Upper lobe of right lung (tissue), 1 donor: ENCODE results near the gene PACSIN1. TPM values are rescaled to one million over a fixed set of nuclear protein-coding genes. Genes with fewer than 3 reads are reported as not detected.
A peak's percentile ranks its signal among the peaks of the same experiment; 100 is the strongest.

Experiments
- ATAC-seq: fragments of 200-7000 bp; cut with Tn5 transposase; one replicate; pipeline ENCODE4 v1.9.1; 2020; ENCODE audit warnings: mild to moderate bottlenecking, moderate library complexity
- DNase-seq: peaks from one replicate; pipeline ENCODE4 v3.0.0-alpha.2; 2020
- H3K27ac ChIP-seq: fragments of 200-600 bp; one replicate; pipeline ENCODE4 v1.8.0; 2022
- H3K27me3 ChIP-seq: fragments of 200-600 bp; one replicate; pipeline ENCODE4 v1.8.0; 2022; ENCODE audit warnings: mild to moderate bottlenecking
- H3K36me3 ChIP-seq: fragments of 200-600 bp; one replicate; pipeline ENCODE4 v1.8.0; 2022
- H3K4me1 ChIP-seq: fragments of 200-600 bp; one replicate; pipeline ENCODE4 v1.8.0; 2022
- H3K4me3 ChIP-seq: fragments of 200-600 bp; one replicate; pipeline ENCODE4 v1.8.0; 2022; ENCODE audit warnings: mild to moderate bottlenecking
- H3K9me3 ChIP-seq: fragments of 200-600 bp; one replicate; pipeline ENCODE4 v1.8.0; 2022
- CTCF ChIP-seq: fragments of 200-600 bp; IDR thresholded peaks from one replicate; pipeline ENCODE4 v1.8.0; 2022; ENCODE audit warnings: antibody characterized with exemption
- intact Hi-C: fragments of 100-400 bp; cut with DNase I; formaldehyde crosslinking; loops from one replicate; pipeline ENCODE4 v1.11.0; 2022
- total RNA-seq: library from RNA; stranded (reverse); fragmentation: NEBNext Ultra II Directional; extraction: Animal tissue kit (Norgen Biotek cat#: 25700); gene quantifications from one replicate; pipeline ENCODE4 v1.2.1, GENCODE V29; 2021
- donor health status: DM: no; HTN: yes; CAD: no; lungs with severe emphysema.

The PACSIN1 gene
- total RNA-seq, 1 donor from 2014 or later, result not detected

GRCh38 chr6:34573567-34574183, 107.8 kb downstream of the PACSIN1 start:
- ATAC-seq (no peak), DNase-seq (peak; percentile 39)
- Histone ChIP-seq H3K27me3 (peaks cover 16% of the 10 kb centered on the region), H3K4me1 (no peaks in the 10 kb centered on the region), H3K9me3 (no peaks in the 10 kb centered on the region), H3K36me3 (no peaks in the 10 kb centered on the region), H3K4me3 (no peak overlapping the region), H3K27ac (no peak overlapping the region)
- TF ChIP-seq CTCF, result no peak
- intact Hi-C loops, result no loop called here

- no peaks in the 10 kb centered on the region for H3K9me3 ChIP-seq
- H3K4me3 ChIP-seq, result no peak overlapping the region
- H3K36me3 ChIP-seq, result no peaks in the 10 kb centered on the region
- intact Hi-C loops, result no loop called here
- no peak for TF ChIP-seq CTCF
- peak; percentile 48 for DNase-seq
- no peak overlapping the region for H3K27ac ChIP-seq
- H3K4me1 ChIP-seq, result no peaks in the 10 kb centered on the region
- ATAC-seq, result no peak
- peaks cover 9% of the 10 kb centered on the region for H3K27me3 ChIP-seq
Measured at GRCh38 chr6:34574647-34575293, 108.9 kb downstream of the PACSIN1 start.

GRCh38 chr6:34575326-34575725, 109.5 kb downstream of the PACSIN1 start:
- DNase-seq (peak; percentile 46), ATAC-seq (no peak)
- Histone ChIP-seq H3K4me1 (no peaks in the 10 kb centered on the region), H3K9me3 (no peaks in the 10 kb centered on the region), H3K4me3 (no peak overlapping the region), H3K27me3 (peaks cover 4% of the 10 kb centered on the region), H3K27ac (no peak overlapping the region), H3K36me3 (no peaks in the 10 kb centered on the region)
- TF ChIP-seq CTCF, result no peak
- intact Hi-C loops, result no loop called here

GRCh38 chr6:34576286-34576955, 110.5 kb downstream of the PACSIN1 start:
- no peak overlapping the region for H3K4me3 ChIP-seq
- no peak for TF ChIP-seq CTCF
- intact Hi-C loops, result no loop called here
- no peaks in the 10 kb centered on the region for H3K27me3 ChIP-seq
- no peaks in the 10 kb centered on the region for H3K9me3 ChIP-seq
- DNase-seq (peak; percentile 53), ATAC-seq (no peak)
- no peaks in the 10 kb centered on the region for H3K4me1 ChIP-seq
- no peak overlapping the region for H3K27ac ChIP-seq
- no peaks in the 10 kb centered on the region for H3K36me3 ChIP-seq

- intact Hi-C loops, result no loop called here
- no peak for ATAC-seq
- Histone ChIP-seq H3K27me3 (no peaks in the 10 kb centered on the region), H3K27ac (no peak overlapping the region), H3K4me3 (no peak overlapping the region), H3K4me1 (no peaks in the 10 kb centered on the region), H3K36me3 (no peaks in the 10 kb centered on the region), H3K9me3 (no peaks in the 10 kb centered on the region)
- no peak for TF ChIP-seq CTCF
- peak; percentile 51 for DNase-seq
Measured at GRCh38 chr6:34578445-34579262, 112.8 kb downstream of the PACSIN1 start.
